ENCODE results near the gene MACF1. TPM values are rescaled to one million over a fixed set of nuclear protein-coding genes. Genes with fewer than 3 reads are reported as not detected.

Gene MACF1
- total RNA-seq, 4 donors from 2014 or later = 230 to 378 (median 300) TPM

DNA sequence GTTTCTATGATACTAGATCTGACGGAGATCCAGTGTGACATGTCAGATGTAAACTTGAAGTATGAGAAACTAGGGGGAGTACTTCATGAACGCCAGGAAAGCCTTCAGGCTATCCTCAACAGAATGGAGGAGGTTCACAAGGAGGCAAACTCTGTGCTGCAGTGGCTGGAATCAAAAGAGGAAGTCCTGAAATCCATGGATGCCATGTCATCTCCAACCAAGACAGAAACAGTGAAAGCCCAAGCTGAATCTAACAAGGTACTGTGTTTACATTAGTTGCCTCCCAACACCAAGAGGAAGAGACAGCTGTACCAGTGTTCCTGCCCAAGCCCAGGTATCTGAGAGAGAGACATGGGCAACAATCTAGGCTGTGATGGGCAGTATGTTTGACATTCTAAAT is 174.7 kb downstream of the MACF1 start:
- DNase-seq (ENCODE audit: low spot score) (no peak), ATAC-seq (ENCODE audit: low FRiP score) (no peak)
- TF ChIP-seq, protein P1, sequence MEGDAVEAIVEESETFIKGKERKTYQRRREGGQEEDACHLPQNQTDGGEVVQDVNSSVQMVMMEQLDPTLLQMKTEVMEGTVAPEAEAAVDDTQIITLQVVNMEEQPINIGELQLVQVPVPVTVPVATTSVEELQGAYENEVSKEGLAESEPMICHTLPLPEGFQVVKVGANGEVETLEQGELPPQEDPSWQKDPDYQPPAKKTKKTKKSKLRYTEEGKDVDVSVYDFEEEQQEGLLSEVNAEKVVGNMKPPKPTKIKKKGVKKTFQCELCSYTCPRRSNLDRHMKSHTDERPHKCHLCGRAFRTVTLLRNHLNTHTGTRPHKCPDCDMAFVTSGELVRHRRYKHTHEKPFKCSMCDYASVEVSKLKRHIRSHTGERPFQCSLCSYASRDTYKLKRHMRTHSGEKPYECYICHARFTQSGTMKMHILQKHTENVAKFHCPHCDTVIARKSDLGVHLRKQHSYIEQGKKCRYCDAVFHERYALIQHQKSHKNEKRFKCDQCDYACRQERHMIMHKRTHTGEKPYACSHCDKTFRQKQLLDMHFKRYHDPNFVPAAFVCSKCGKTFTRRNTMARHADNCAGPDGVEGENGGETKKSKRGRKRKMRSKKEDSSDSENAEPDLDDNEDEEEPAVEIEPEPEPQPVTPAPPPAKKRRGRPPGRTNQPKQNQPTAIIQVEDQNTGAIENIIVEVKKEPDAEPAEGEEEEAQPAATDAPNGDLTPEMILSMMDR (IDR thresholded peaks at IDR 0.05) = no peak

DNA sequence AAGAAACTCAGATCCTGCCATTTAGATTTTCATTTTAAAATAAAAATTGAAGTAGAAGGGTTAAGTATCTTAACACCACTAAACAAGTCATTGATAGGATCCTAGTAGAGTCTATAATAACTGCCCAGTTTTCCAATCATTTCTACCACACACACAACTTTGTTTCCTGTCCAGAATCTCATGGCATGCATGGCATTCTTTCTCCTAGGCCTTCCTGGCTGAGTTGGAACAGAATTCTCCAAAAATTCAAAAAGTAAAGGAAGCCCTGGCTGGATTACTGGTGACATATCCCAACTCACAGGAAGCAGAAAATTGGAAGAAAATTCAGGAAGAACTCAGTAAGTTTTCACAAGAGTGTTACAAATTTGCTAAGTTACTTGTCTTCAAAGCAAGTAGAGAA is 175.5 kb downstream of the MACF1 start:
- no peak for ATAC-seq (ENCODE audit: low FRiP score)
- TF ChIP-seq, protein P1 (IDR thresholded peaks at IDR 0.05) = no peak
- DNase-seq (ENCODE audit: low spot score) = no peak

DNA sequence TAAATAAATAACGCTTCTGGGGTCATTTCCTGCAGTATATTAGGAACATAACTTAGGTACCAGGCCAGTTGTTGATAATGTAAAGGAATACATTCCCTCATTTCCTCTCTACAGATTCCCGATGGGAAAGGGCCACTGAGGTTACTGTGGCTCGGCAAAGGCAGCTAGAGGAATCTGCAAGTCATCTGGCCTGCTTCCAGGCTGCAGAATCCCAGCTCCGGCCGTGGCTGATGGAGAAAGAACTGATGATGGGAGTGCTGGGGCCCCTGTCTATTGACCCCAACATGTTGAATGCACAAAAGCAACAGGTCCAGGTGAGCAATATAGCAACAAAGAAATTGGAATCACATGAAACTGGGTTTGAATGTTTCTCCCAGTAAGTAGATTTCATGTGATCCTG is 177.3 kb downstream of the MACF1 start:
- ATAC-seq (ENCODE audit: low FRiP score) (no peak), DNase-seq (ENCODE audit: low spot score) (no peak)
- TF ChIP-seq, protein P1 (IDR thresholded peaks at IDR 0.05) = no peak

DNA sequence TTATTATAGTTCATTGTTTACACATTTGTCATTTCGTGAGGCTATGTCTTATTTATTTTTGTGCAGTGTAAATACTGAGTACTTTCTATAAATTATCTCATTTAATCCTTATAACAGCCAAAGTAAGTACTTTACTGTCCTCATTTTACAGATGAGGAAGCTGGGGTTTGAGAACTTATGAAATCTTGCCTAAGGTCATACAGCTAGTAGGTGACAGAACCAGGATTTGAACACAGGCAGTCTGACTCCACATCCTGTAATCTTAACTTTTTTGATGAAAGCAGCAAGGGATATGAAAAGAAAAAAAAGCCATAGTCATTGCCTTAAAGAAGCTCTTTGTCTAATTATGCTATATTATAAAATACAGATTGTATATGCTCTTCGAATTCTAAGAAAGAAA is 179.8 kb downstream of the MACF1 start:
- TF ChIP-seq, protein P1 (IDR thresholded peaks at IDR 0.05) = no peak
- ATAC-seq (ENCODE audit: low FRiP score) = no peak

DNA sequence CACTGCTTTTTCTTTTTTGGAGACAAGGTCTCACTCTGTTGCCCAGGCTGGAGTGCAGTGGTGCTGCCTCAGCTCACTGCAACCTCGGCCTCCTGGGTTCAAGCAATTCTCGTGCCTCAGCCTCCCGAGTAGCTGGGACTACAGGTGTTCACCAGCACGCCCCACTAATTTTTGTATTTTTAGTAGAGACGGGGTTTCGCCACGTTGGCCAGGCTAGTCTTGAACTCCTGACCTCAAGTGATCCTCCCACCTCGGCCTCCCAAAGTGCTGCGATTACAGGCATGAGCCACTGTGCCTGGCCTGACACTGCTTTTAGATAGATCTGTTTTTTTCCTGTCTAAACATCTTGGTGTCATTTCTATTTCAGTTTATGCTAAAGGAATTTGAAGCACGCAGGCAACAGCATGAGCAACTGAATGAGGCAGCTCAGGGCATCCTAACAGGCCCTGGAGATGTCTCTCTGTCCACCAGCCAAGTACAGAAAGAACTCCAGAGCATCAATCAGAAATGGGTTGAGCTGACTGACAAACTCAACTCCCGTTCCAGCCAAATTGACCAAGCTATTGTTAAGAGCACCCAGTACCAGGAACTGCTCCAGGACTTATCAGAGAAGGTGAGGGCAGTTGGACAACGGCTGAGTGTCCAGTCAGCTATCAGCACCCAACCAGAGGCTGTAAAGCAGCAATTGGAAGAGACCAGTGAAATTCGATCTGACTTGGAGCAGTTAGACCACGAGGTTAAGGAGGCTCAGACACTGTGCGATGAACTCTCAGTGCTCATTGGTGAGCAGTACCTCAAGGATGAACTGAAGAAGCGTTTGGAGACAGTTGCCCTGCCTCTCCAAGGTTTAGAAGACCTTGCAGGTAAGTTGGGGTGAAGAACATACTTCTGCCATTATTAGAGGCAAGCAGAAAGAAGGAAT is 180.8 kb downstream of the MACF1 start:
- no peak for DNase-seq (ENCODE audit: low spot score)
- TF ChIP-seq, protein P1 (IDR thresholded peaks at IDR 0.05) = no peak
- no peak for ATAC-seq (ENCODE audit: low FRiP score)

More for the DNA sequence above, 179.8 kb downstream of the MACF1 start:
- DNase-seq (ENCODE audit: low spot score) = no peak

DNA sequence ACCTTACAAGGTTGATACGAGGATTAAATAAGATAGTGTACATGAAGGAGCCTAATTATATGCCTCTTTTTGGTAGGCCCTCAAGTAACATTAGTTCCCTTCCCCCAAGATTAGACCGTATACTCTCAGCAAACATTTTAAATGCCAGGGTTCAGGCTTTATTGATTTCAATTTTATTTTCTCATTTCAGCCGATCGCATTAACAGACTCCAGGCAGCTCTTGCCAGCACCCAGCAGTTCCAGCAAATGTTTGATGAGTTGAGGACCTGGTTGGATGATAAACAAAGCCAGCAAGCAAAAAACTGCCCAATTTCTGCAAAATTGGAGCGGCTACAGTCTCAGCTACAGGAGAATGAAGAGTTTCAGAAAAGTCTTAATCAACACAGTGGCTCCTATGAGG is 182.5 kb downstream of the MACF1 start:
- no peak for ATAC-seq (ENCODE audit: low FRiP score)
- TF ChIP-seq, protein P1 (IDR thresholded peaks at IDR 0.05) = no peak
- DNase-seq (ENCODE audit: low spot score) = no peak

DNA sequence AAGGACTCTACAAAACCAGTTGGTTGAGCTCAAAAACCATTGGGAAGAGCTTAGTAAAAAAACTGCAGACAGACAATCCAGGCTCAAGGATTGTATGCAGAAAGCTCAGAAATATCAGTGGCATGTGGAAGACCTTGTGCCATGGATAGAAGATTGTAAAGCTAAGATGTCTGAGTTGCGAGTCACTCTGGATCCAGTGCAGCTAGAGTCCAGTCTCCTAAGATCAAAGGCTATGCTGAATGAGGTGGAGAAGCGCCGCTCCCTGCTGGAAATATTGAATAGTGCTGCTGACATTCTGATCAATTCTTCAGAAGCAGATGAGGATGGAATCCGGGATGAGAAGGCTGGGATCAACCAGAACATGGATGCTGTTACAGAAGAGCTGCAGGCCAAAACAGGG is 183.0 kb downstream of the MACF1 start:
- no peak for DNase-seq (ENCODE audit: low spot score)
- no peak for ATAC-seq (ENCODE audit: low FRiP score)
- TF ChIP-seq, protein P1 (IDR thresholded peaks at IDR 0.05) = no peak
